IMR-90 (cell line): ENCODE measurements around the gene PTGER4. TPM values are rescaled to one million over a fixed set of nuclear protein-coding genes. Genes with fewer than 3 reads are reported as not detected.

ENCODE experiments used
- ATAC-seq: fragments of 200-7000 bp; cut with Tn5 transposase; 2 replicates; pipeline ENCODE4 v1.9.1; 2020; ENCODE audit warnings: low read depth, mild to moderate bottlenecking, moderate library complexity
- BruUV-seq: library from RNA; stranded (reverse); fragments of 400-500 nt; replicated peaks from 2 replicates; lab custom pipeline; 2021; lab: Mats Ljungman, UMichigan
- CTCF ChIA-PET: fragments of 300-600 bp; formaldehyde crosslinking; extraction: SDS; loops from one replicate; lab custom pipeline; 2021; ENCODE audit warnings: antibody characterized with exemption; lab: Yijun Ruan, JAX
- POLR2A ChIA-PET: fragments of 300-600 bp; sonication (Branson Sonifier 250); formaldehyde crosslinking; loops from one replicate; lab custom pipeline; 2022; ENCODE audit warnings: antibody characterized with exemption; ENCODE audit not compliant: unreplicated experiment; lab: Charles Lee
- DNase-seq: peaks from one replicate; pipeline ENCODE4 v3.0.0; 2013
- H2AFZ ChIP-seq: replicated peaks from 2 replicates; pipeline ENCODE3; 2013; ENCODE audit warnings: low read length, mild to moderate bottlenecking; ENCODE audit not compliant: poor library complexity
- H2AK5ac ChIP-seq: 2 replicates; pipeline ENCODE4 v1.6.1; 2013; ENCODE audit warnings: low read depth, low read length, inconsistent platforms
- H2AK9ac ChIP-seq: replicated peaks from 2 replicates; pipeline ENCODE3; 2013; ENCODE audit warnings: mild to moderate bottlenecking, low read depth, low read length, moderate library complexity; ENCODE audit not compliant: poor library complexity
- H2BK120ac ChIP-seq: 2 replicates; pipeline ENCODE4 v1.6.1; 2013; ENCODE audit warnings: low read depth, low read length, inconsistent platforms
- H2BK15ac ChIP-seq: 3 replicates; pipeline ENCODE4 v1.6.1; 2013; ENCODE audit warnings: low read depth, low read length, inconsistent platforms
- H2BK20ac ChIP-seq: 2 replicates; pipeline ENCODE4 v1.6.1; 2013; ENCODE audit warnings: low read depth, mild to moderate bottlenecking, inconsistent platforms, low read length, moderate library complexity
- H2BK5ac ChIP-seq: 2 replicates; pipeline ENCODE4 v1.6.1; 2013; ENCODE audit warnings: mild to moderate bottlenecking, low read depth, low read length, inconsistent platforms; ENCODE audit not compliant: poor library complexity, severe bottlenecking
- H3K14ac ChIP-seq: replicated peaks from 2 replicates; pipeline ENCODE4 v1.6.1; 2013; ENCODE audit warnings: low read depth, low read length, inconsistent platforms
- H3K18ac ChIP-seq: 2 replicates; pipeline ENCODE4 v1.6.1; 2013; ENCODE audit warnings: low read depth, low read length, control low read depth
- H3K23ac ChIP-seq: 2 replicates; pipeline ENCODE4 v1.6.1; 2013; ENCODE audit warnings: low read depth, low read length, inconsistent platforms
- H3K27ac ChIP-seq: 2 replicates; pipeline ENCODE4 v1.5.1; 2013; ENCODE audit warnings: mild to moderate bottlenecking, control low read depth, low read length; ENCODE audit not compliant: insufficient read depth
- H3K27me3 ChIP-seq: 2 replicates; pipeline ENCODE4 v1.6.1; 2013; ENCODE audit warnings: low read length; ENCODE audit not compliant: control insufficient read depth, insufficient read depth
- H3K36me3 ChIP-seq: 2 replicates; pipeline ENCODE4 v1.6.1; 2013; ENCODE audit warnings: low read length, mixed read lengths; ENCODE audit not compliant: control insufficient read depth, insufficient read depth
- H3K4ac ChIP-seq: 2 replicates; pipeline ENCODE4 v1.6.1; 2013; ENCODE audit warnings: low read depth, low read length, inconsistent platforms
- H3K4me1 ChIP-seq: 2 replicates; pipeline ENCODE4 v1.6.1; 2013; ENCODE audit warnings: low read length, mixed read lengths; ENCODE audit not compliant: control insufficient read depth, insufficient read depth
- H3K4me2 ChIP-seq: 2 replicates; pipeline ENCODE4 v1.6.1; 2013; ENCODE audit warnings: low read depth, mild to moderate bottlenecking, control low read depth, low read length, moderate library complexity
- H3K4me3 ChIP-seq: 2 replicates; pipeline ENCODE4 v1.5.1; 2013; ENCODE audit warnings: low read depth, mild to moderate bottlenecking, control low read depth, low read length, moderate library complexity; ENCODE audit not compliant: insufficient read depth
- H3K56ac ChIP-seq: 2 replicates; pipeline ENCODE4 v1.6.1; 2013; ENCODE audit warnings: low read length, inconsistent platforms; ENCODE audit not compliant: insufficient read depth; ENCODE audit errors: extremely low read depth
- H3K79me1 ChIP-seq, 2 experiments: 2 replicates each; pipeline ENCODE4 v1.6.1; 2013; ENCODE audit warnings: low read length in 2 of 2, inconsistent platforms in 1 of 2, low read depth in 1 of 2
- H3K9ac ChIP-seq: 2 replicates; pipeline ENCODE4 v1.6.1; 2013; ENCODE audit warnings: low read depth, low read length, control low read depth
- H3K9me1 ChIP-seq: 2 replicates; pipeline ENCODE4 v1.6.1; 2013; ENCODE audit warnings: low read length, inconsistent platforms; ENCODE audit not compliant: insufficient read depth
- H3K9me3 ChIP-seq: 2 replicates; pipeline ENCODE4 v1.6.1; 2013; ENCODE audit warnings: low read length; ENCODE audit not compliant: control insufficient read depth, insufficient read depth
- H4K20me1 ChIP-seq: 2 replicates; pipeline ENCODE4 v1.6.1; 2013; ENCODE audit warnings: low read length, inconsistent platforms; ENCODE audit not compliant: insufficient read depth
- H4K5ac ChIP-seq: 2 replicates; pipeline ENCODE4 v1.6.1; 2013; ENCODE audit warnings: mild to moderate bottlenecking, low read depth, low read length, control low read depth
- H4K8ac ChIP-seq, 2 experiments: 2 replicates each; pipeline ENCODE4 v1.6.1; 2013; ENCODE audit warnings: low read depth in 2 of 2, low read length in 2 of 2, control low read depth in 1 of 2, inconsistent platforms in 1 of 2
- H4K91ac ChIP-seq: 2 replicates; pipeline ENCODE4 v1.6.1; 2013; ENCODE audit warnings: low read depth, low read length, inconsistent platforms; ENCODE audit not compliant: insufficient read depth
- BHLHE40 ChIP-seq: fragments of 150-350 bp; IDR thresholded peaks from 2 replicates; pipeline ENCODE4 v1.6.1; 2016; ENCODE audit warnings: mild to moderate bottlenecking, low read depth, low read length
- CEBPB ChIP-seq: IDR thresholded peaks from 2 replicates; pipeline ENCODE4 v1.6.1; 2012; ENCODE audit warnings: low read depth, low read length, improper control_type of control experiment
- CHD1 ChIP-seq: IDR thresholded peaks from 2 replicates; pipeline ENCODE4 v1.6.1; 2012; ENCODE audit warnings: low read depth, low read length, improper control_type of control experiment
- ELK1 ChIP-seq: fragments of 150-350 bp; IDR thresholded peaks from 2 replicates; pipeline ENCODE4 v1.6.1; 2016; ENCODE audit warnings: low read depth, mild to moderate bottlenecking, low read length, moderate library complexity, borderline replicate concordance
- FOS ChIP-seq: fragments of 150-350 bp; IDR thresholded peaks from 2 replicates; pipeline ENCODE4 v1.6.1; 2016; ENCODE audit warnings: low read depth, low read length
- MAFK ChIP-seq: IDR thresholded peaks from 2 replicates; pipeline ENCODE4 v1.6.1; 2012; ENCODE audit warnings: low read depth, low read length, improper control_type of control experiment
- MAZ ChIP-seq: IDR thresholded peaks from 2 replicates; pipeline ENCODE4 v1.6.1; 2012; ENCODE audit warnings: low read depth, mild to moderate bottlenecking, low read length, improper control_type of control experiment, moderate library complexity, borderline replicate concordance
- MXI1 ChIP-seq: IDR thresholded peaks from 2 replicates; pipeline ENCODE4 v1.6.1; 2012; ENCODE audit warnings: low read depth, mild to moderate bottlenecking, low read length, moderate library complexity, borderline replicate concordance
- NFE2L2 ChIP-seq: fragments of 150-350 bp; IDR thresholded peaks from 2 replicates; pipeline ENCODE4 v1.6.1; 2016; ENCODE audit warnings: low read depth, mild to moderate bottlenecking, low read length
- POLR2A ChIP-seq: IDR thresholded peaks from 2 replicates; pipeline ENCODE4 v1.6.1; 2012; ENCODE audit warnings: mild to moderate bottlenecking, low read depth, low read length
- RAD21 ChIP-seq: IDR thresholded peaks from 2 replicates; pipeline ENCODE4 v1.6.1; 2012; ENCODE audit warnings: low read length, improper control_type of control experiment
- RCOR1 ChIP-seq: IDR thresholded peaks from 2 replicates; pipeline ENCODE4 v1.6.1; 2012; ENCODE audit warnings: mild to moderate bottlenecking, low read length, improper control_type of control experiment; ENCODE audit not compliant: insufficient replicate concordance
- RFX5 ChIP-seq: IDR thresholded peaks from 2 replicates; pipeline ENCODE4 v1.8.0; 2012; ENCODE audit warnings: low read depth, mild to moderate bottlenecking, low read length, moderate library complexity
- SMC3 ChIP-seq: fragments of 150-350 bp; IDR thresholded peaks from 2 replicates; pipeline ENCODE4 v1.6.1; 2016; ENCODE audit warnings: low read depth, mild to moderate bottlenecking, antibody characterized with exemption, low read length, moderate library complexity
- USF2 ChIP-seq: fragments of 150-350 bp; IDR thresholded peaks from 2 replicates; pipeline ENCODE4 v1.6.1; 2017; ENCODE audit warnings: mild to moderate bottlenecking, antibody characterized with exemption, low read length, low read depth
- WGBS, 2 experiments: methylation state at CpG; one replicate each; pipeline versions ENCODE4 v1.1.5 to v1.1.7; 2013; ENCODE audit warnings: missing lambda C conversion rate in 2 of 2; ENCODE audit not compliant: insufficient read length in 1 of 2; ENCODE audit errors: extremely low coverage in 2 of 2; 5-methylcytosine and 5-hydroxymethylcytosine counted together
- dilution Hi-C: fragments of 300-500 bp; cut with HindIII; formaldehyde crosslinking; loops from one replicate; pipeline ENCODE4 v1.14.3; 2018; ENCODE audit warnings: low sequenced_read_pairs; ENCODE audit not compliant: unreplicated experiment
- in situ Hi-C: fragments of 300-500 bp; cut with MboI; formaldehyde crosslinking; loops from 3 replicates; pipeline ENCODE4 v1.14.3; 2019; ENCODE audit warnings: low sequenced_read_pairs, inconsistent platforms, mixed read lengths
- intact Hi-C: fragments of 100-400 bp; cut with micrococcal nuclease; formaldehyde crosslinking; loops from 2 replicates; pipeline ENCODE4 v1.10.0; 2022
- polyA plus RNA-seq, 3 experiments: library from polyadenylated mRNA; depleted of rRNA; stranded (reverse); fragments of >200 nt; gene quantifications; 2 replicates each; pipeline ENCODE4 v1.2.3, GENCODE V29; 2012; ENCODE audit warnings: low replicate concordance in 1 of 3
- total RNA-seq: library from RNA; depleted of rRNA; stranded (reverse); fragments of >200 nt; gene quantifications from 2 replicates; pipeline ENCODE4 v1.2.3, GENCODE V29; 2012
- TF ChIP-seq, protein P1 (sequence below): conservative IDR thresholded peaks from 2 replicates; pipeline ENCODE4 v1.5.1; 2012; ENCODE audit warnings: mild to moderate bottlenecking, low read depth, low read length, improper control_type of control experiment

Gene PTGER4
- total and polyA plus RNA-seq, 2 of the 4 experiments (the other 2 are of a cell fraction) = 7.9 to 10.1 TPM

GRCh38 chr5:40687321-40687720 lies 7.6 kb downstream of the PTGER4 start:
- H4K5ac ChIP-seq = no peak overlapping the region
- H3K4me1 ChIP-seq = peaks cover 9% of the 10 kb centered on the region
- H3K79me1 ChIP-seq = peaks cover 4 to 32% of the 10 kb centered on the region in 2 experiments; a peak in 3 of 4 replicates
- BruUV-seq = no TSS peak
- ChIA-PET POLR2A (no interaction called here), CTCF (interaction anchor here (0.6 to 1.9 kb wide), 2 partner anchors 188 to 522 kb away, joined by 3 to 4 read pairs; no protein-coding TSS in a partner anchor)
- no peak overlapping the region for H4K91ac ChIP-seq
- dilution Hi-C loops = no loop called here
- H4K20me1 ChIP-seq = no peaks in the 10 kb centered on the region
- H4K8ac ChIP-seq = no peak overlapping the region
- peak overlapping the region; percentile 59; the same call in 1 of the 2 replicates for H2BK20ac ChIP-seq
- H2AFZ ChIP-seq = no peak overlapping the region
- in situ Hi-C loops = loop anchor here (5.0 kb wide), 1 partner anchor 970 kb away; no protein-coding TSS in a partner anchor
- ATAC-seq (no peak), DNase-seq (no peak)
- TF ChIP-seq ELK1 (no peak), RFX5 (no peak), POLR2A (no peak), RAD21 (no peak), MXI1 (no peak), FOS (no peak), MAFK (no peak), USF2 (no peak), CEBPB (no peak), BHLHE40 (no peak), RCOR1 (no peak), MAZ (no peak), NFE2L2 (no peak), CHD1 (no peak), SMC3 (no peak)
- TF ChIP-seq, protein P1, sequence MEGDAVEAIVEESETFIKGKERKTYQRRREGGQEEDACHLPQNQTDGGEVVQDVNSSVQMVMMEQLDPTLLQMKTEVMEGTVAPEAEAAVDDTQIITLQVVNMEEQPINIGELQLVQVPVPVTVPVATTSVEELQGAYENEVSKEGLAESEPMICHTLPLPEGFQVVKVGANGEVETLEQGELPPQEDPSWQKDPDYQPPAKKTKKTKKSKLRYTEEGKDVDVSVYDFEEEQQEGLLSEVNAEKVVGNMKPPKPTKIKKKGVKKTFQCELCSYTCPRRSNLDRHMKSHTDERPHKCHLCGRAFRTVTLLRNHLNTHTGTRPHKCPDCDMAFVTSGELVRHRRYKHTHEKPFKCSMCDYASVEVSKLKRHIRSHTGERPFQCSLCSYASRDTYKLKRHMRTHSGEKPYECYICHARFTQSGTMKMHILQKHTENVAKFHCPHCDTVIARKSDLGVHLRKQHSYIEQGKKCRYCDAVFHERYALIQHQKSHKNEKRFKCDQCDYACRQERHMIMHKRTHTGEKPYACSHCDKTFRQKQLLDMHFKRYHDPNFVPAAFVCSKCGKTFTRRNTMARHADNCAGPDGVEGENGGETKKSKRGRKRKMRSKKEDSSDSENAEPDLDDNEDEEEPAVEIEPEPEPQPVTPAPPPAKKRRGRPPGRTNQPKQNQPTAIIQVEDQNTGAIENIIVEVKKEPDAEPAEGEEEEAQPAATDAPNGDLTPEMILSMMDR = no peak
- no peak overlapping the region for H3K23ac ChIP-seq
- no peak overlapping the region for H2BK5ac ChIP-seq
- no peaks in the 10 kb centered on the region for H3K27me3 ChIP-seq
- WGBS, 2 experiments = no CpG with 5 or more reads among the region's 7 CpGs
- H3K14ac ChIP-seq = no peak overlapping the region
- no peaks in the 10 kb centered on the region for H3K9me3 ChIP-seq
- no peak overlapping the region for H2AK9ac ChIP-seq
- no peak overlapping the region for H3K4me3 ChIP-seq
- no peak overlapping the region for H3K56ac ChIP-seq
- H2BK15ac ChIP-seq = no peak overlapping the region
- peaks cover 3% of the 10 kb centered on the region for H3K36me3 ChIP-seq
- no peak overlapping the region for H3K4me2 ChIP-seq
- H2AK5ac ChIP-seq = peak overlapping the region; percentile 23; the same call in 1 of the 2 replicates
- peak overlapping the region; percentile 54; the same call in 1 of the 2 replicates for H2BK120ac ChIP-seq
- no peak overlapping the region for H3K27ac ChIP-seq
- peak overlapping the region; percentile 23; the same call in 1 of the 2 replicates for H3K4ac ChIP-seq
- no peak overlapping the region for H3K18ac ChIP-seq
- no peak overlapping the region for H3K9ac ChIP-seq
- 0 out of 2 replicates have a peak, but pooled peaks cover under 1% of the 10 kb centered on the region for H3K9me1 ChIP-seq
- intact Hi-C loops = loop anchor here (5.0 to 10.0 kb wide), 3 partner anchors 520 to 883 kb away; no protein-coding TSS in a partner anchor
